IMR-90 (cell line): Measurements from ENCODE around the gene PSMD4. TPM values are rescaled to one million over a fixed set of nuclear protein-coding genes. Genes with fewer than 3 reads are reported as not detected.

Experiments
- ATAC-seq: fragments of 200-7000 bp; cut with Tn5 transposase; 2 replicates; pipeline ENCODE4 v1.9.1; 2020; ENCODE audit warnings: low read depth, mild to moderate bottlenecking, moderate library complexity
- BruUV-seq: library from RNA; stranded (reverse); fragments of 400-500 nt; replicated peaks from 2 replicates; lab custom pipeline; 2021; lab: Mats Ljungman, UMichigan
- CTCF ChIA-PET: fragments of 300-600 bp; formaldehyde crosslinking; extraction: SDS; loops from one replicate; lab custom pipeline; 2021; ENCODE audit warnings: antibody characterized with exemption; lab: Yijun Ruan, JAX
- POLR2A ChIA-PET: fragments of 300-600 bp; sonication (Branson Sonifier 250); formaldehyde crosslinking; loops from one replicate; lab custom pipeline; 2022; ENCODE audit warnings: antibody characterized with exemption; ENCODE audit not compliant: unreplicated experiment; lab: Charles Lee
- DNase-seq: peaks from one replicate; pipeline ENCODE4 v3.0.0; 2013
- H2AFZ ChIP-seq: replicated peaks from 2 replicates; pipeline ENCODE3; 2013; ENCODE audit warnings: low read length, mild to moderate bottlenecking; ENCODE audit not compliant: poor library complexity
- H2AK5ac ChIP-seq: 2 replicates; pipeline ENCODE4 v1.6.1; 2013; ENCODE audit warnings: low read depth, low read length, inconsistent platforms
- H2AK9ac ChIP-seq: replicated peaks from 2 replicates; pipeline ENCODE3; 2013; ENCODE audit warnings: mild to moderate bottlenecking, low read depth, low read length, moderate library complexity; ENCODE audit not compliant: poor library complexity
- H2BK120ac ChIP-seq: 2 replicates; pipeline ENCODE4 v1.6.1; 2013; ENCODE audit warnings: low read depth, low read length, inconsistent platforms
- H2BK15ac ChIP-seq: 3 replicates; pipeline ENCODE4 v1.6.1; 2013; ENCODE audit warnings: low read depth, low read length, inconsistent platforms
- H2BK20ac ChIP-seq: 2 replicates; pipeline ENCODE4 v1.6.1; 2013; ENCODE audit warnings: low read depth, mild to moderate bottlenecking, inconsistent platforms, low read length, moderate library complexity
- H2BK5ac ChIP-seq: 2 replicates; pipeline ENCODE4 v1.6.1; 2013; ENCODE audit warnings: mild to moderate bottlenecking, low read depth, low read length, inconsistent platforms; ENCODE audit not compliant: poor library complexity, severe bottlenecking
- H3K14ac ChIP-seq: replicated peaks from 2 replicates; pipeline ENCODE4 v1.6.1; 2013; ENCODE audit warnings: low read depth, low read length, inconsistent platforms
- H3K18ac ChIP-seq: 2 replicates; pipeline ENCODE4 v1.6.1; 2013; ENCODE audit warnings: low read depth, low read length, control low read depth
- H3K23ac ChIP-seq: 2 replicates; pipeline ENCODE4 v1.6.1; 2013; ENCODE audit warnings: low read depth, low read length, inconsistent platforms
- H3K27ac ChIP-seq: 2 replicates; pipeline ENCODE4 v1.5.1; 2013; ENCODE audit warnings: mild to moderate bottlenecking, control low read depth, low read length; ENCODE audit not compliant: insufficient read depth
- H3K27me3 ChIP-seq: 2 replicates; pipeline ENCODE4 v1.6.1; 2013; ENCODE audit warnings: low read length; ENCODE audit not compliant: control insufficient read depth, insufficient read depth
- H3K36me3 ChIP-seq: 2 replicates; pipeline ENCODE4 v1.6.1; 2013; ENCODE audit warnings: low read length, mixed read lengths; ENCODE audit not compliant: control insufficient read depth, insufficient read depth
- H3K4ac ChIP-seq: 2 replicates; pipeline ENCODE4 v1.6.1; 2013; ENCODE audit warnings: low read depth, low read length, inconsistent platforms
- H3K4me1 ChIP-seq: 2 replicates; pipeline ENCODE4 v1.6.1; 2013; ENCODE audit warnings: low read length, mixed read lengths; ENCODE audit not compliant: control insufficient read depth, insufficient read depth
- H3K4me2 ChIP-seq: 2 replicates; pipeline ENCODE4 v1.6.1; 2013; ENCODE audit warnings: low read depth, mild to moderate bottlenecking, control low read depth, low read length, moderate library complexity
- H3K4me3 ChIP-seq: 2 replicates; pipeline ENCODE4 v1.5.1; 2013; ENCODE audit warnings: low read depth, mild to moderate bottlenecking, control low read depth, low read length, moderate library complexity; ENCODE audit not compliant: insufficient read depth
- H3K56ac ChIP-seq: 2 replicates; pipeline ENCODE4 v1.6.1; 2013; ENCODE audit warnings: low read length, inconsistent platforms; ENCODE audit not compliant: insufficient read depth; ENCODE audit errors: extremely low read depth
- H3K79me1 ChIP-seq, 2 experiments: 2 replicates each; pipeline ENCODE4 v1.6.1; 2013; ENCODE audit warnings: low read length in 2 of 2, inconsistent platforms in 1 of 2, low read depth in 1 of 2
- H3K9ac ChIP-seq: 2 replicates; pipeline ENCODE4 v1.6.1; 2013; ENCODE audit warnings: low read depth, low read length, control low read depth
- H3K9me1 ChIP-seq: 2 replicates; pipeline ENCODE4 v1.6.1; 2013; ENCODE audit warnings: low read length, inconsistent platforms; ENCODE audit not compliant: insufficient read depth
- H3K9me3 ChIP-seq: 2 replicates; pipeline ENCODE4 v1.6.1; 2013; ENCODE audit warnings: low read length; ENCODE audit not compliant: control insufficient read depth, insufficient read depth
- H4K20me1 ChIP-seq: 2 replicates; pipeline ENCODE4 v1.6.1; 2013; ENCODE audit warnings: low read length, inconsistent platforms; ENCODE audit not compliant: insufficient read depth
- H4K5ac ChIP-seq: 2 replicates; pipeline ENCODE4 v1.6.1; 2013; ENCODE audit warnings: mild to moderate bottlenecking, low read depth, low read length, control low read depth
- H4K8ac ChIP-seq, 2 experiments: 2 replicates each; pipeline ENCODE4 v1.6.1; 2013; ENCODE audit warnings: low read depth in 2 of 2, low read length in 2 of 2, control low read depth in 1 of 2, inconsistent platforms in 1 of 2
- H4K91ac ChIP-seq: 2 replicates; pipeline ENCODE4 v1.6.1; 2013; ENCODE audit warnings: low read depth, low read length, inconsistent platforms; ENCODE audit not compliant: insufficient read depth
- CEBPB ChIP-seq: IDR thresholded peaks from 2 replicates; pipeline ENCODE4 v1.6.1; 2012; ENCODE audit warnings: low read depth, low read length, improper control_type of control experiment
- MAFK ChIP-seq: IDR thresholded peaks from 2 replicates; pipeline ENCODE4 v1.6.1; 2012; ENCODE audit warnings: low read depth, low read length, improper control_type of control experiment
- POLR2A ChIP-seq: IDR thresholded peaks from 2 replicates; pipeline ENCODE4 v1.6.1; 2012; ENCODE audit warnings: mild to moderate bottlenecking, low read depth, low read length
- RAD21 ChIP-seq: IDR thresholded peaks from 2 replicates; pipeline ENCODE4 v1.6.1; 2012; ENCODE audit warnings: low read length, improper control_type of control experiment
- RCOR1 ChIP-seq: IDR thresholded peaks from 2 replicates; pipeline ENCODE4 v1.6.1; 2012; ENCODE audit warnings: mild to moderate bottlenecking, low read length, improper control_type of control experiment; ENCODE audit not compliant: insufficient replicate concordance
- WGBS, 2 experiments: methylation state at CpG; one replicate each; pipeline versions ENCODE4 v1.1.5 to v1.1.7; 2013; ENCODE audit warnings: missing lambda C conversion rate in 2 of 2; ENCODE audit not compliant: insufficient read length in 1 of 2; ENCODE audit errors: extremely low coverage in 2 of 2; 5-methylcytosine and 5-hydroxymethylcytosine counted together
- dilution Hi-C: fragments of 300-500 bp; cut with HindIII; formaldehyde crosslinking; loops from one replicate; pipeline ENCODE4 v1.14.3; 2018; ENCODE audit warnings: low sequenced_read_pairs; ENCODE audit not compliant: unreplicated experiment
- in situ Hi-C: fragments of 300-500 bp; cut with MboI; formaldehyde crosslinking; loops from 3 replicates; pipeline ENCODE4 v1.14.3; 2019; ENCODE audit warnings: low sequenced_read_pairs, inconsistent platforms, mixed read lengths
- intact Hi-C: fragments of 100-400 bp; cut with micrococcal nuclease; formaldehyde crosslinking; loops from 2 replicates; pipeline ENCODE4 v1.10.0; 2022
- polyA plus RNA-seq, 3 experiments: library from polyadenylated mRNA; depleted of rRNA; stranded (reverse); fragments of >200 nt; gene quantifications; 2 replicates each; pipeline ENCODE4 v1.2.3, GENCODE V29; 2012; ENCODE audit warnings: low replicate concordance in 1 of 3
- total RNA-seq: library from RNA; depleted of rRNA; stranded (reverse); fragments of >200 nt; gene quantifications from 2 replicates; pipeline ENCODE4 v1.2.3, GENCODE V29; 2012
- TF ChIP-seq, protein P1 (sequence below): fragments of 150-350 bp; IDR thresholded peaks from 2 replicates; pipeline ENCODE4 v1.6.1; 2016; ENCODE audit warnings: low read depth, mild to moderate bottlenecking, low read length, moderate library complexity, borderline replicate concordance
- TF ChIP-seq, protein P2 (sequence below): fragments of 150-350 bp; IDR thresholded peaks from 2 replicates; pipeline ENCODE4 v1.6.1; 2017; ENCODE audit warnings: mild to moderate bottlenecking, antibody characterized with exemption, low read length, low read depth

Gene PSMD4
- total and polyA plus RNA-seq, 2 of the 4 experiments (the other 2 are of a cell fraction), result 289 to 314 TPM

DNA sequence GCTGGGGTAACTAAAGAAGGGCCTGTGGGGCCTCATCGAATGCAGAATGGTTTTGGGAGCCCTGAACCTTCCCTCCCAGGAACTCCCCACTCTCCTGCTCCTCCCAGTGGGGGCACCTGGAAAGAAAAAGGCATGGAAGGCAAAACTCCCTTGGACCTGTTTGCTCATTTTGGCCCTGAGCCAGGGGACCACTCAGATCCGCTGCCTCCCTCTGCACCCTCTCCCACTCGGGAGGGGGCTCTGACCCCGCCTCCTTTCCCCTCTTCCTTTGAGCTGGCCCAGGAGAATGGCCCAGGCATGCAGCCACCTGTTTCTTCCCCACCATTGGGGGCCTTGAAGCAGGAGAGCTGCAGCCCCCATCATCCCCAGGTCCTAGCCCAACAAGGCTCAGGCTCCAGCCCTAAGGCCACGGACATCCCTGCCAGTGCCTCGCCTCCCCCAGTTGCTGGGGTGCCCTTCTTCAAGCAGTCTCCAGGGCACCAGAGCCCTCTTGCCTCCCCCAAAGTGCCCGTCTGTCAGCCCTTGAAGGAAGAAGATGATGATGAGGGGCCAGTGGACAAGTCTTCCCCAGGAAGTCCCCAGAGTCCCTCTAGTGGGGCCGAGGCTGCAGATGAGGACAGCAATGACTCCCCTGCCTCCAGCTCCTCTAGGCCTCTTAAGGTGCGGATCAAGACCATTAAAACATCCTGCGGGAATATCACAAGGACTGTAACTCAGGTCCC lies 32.2 kb downstream of the PSMD4 start:
- Histone ChIP-seq H2BK20ac (no peak overlapping the region), H3K9me1 (no peaks in the 10 kb centered on the region), H4K20me1 (peaks cover 39% of the 10 kb centered on the region), H3K4me2 (no peak overlapping the region), H2AK5ac (no peak overlapping the region), H3K79me1 (peaks cover 16 to 77% of the 10 kb centered on the region in 2 experiments), H3K23ac (no peak overlapping the region), H2BK15ac (no peak overlapping the region), H4K8ac (no peak overlapping the region), H3K9ac (no peak overlapping the region), H3K4me3 (no peak overlapping the region), H2AFZ (no peak overlapping the region), H3K36me3 (peaks cover 58% of the 10 kb centered on the region), H3K14ac (no peak overlapping the region), H2AK9ac (no peak overlapping the region), H3K9me3 (no peaks in the 10 kb centered on the region), H2BK5ac (no peak overlapping the region), H3K4ac (no peak overlapping the region), H3K4me1 (peaks cover 5% of the 10 kb centered on the region; the same call in 1 of the 2 replicates), H3K56ac (no peak overlapping the region), H3K27ac (no peak overlapping the region), H3K27me3 (no peaks in the 10 kb centered on the region), H2BK120ac (no peak overlapping the region), H3K18ac (no peak overlapping the region), H4K5ac (no peak overlapping the region), H4K91ac (no peak overlapping the region)
- 71% methylated on average over 3 of the region's 10 CpGs; no CpG with 5 or more reads in 1 of the 2 experiments for WGBS, 2 experiments
- DNase-seq (no peak), ATAC-seq (no peak)
- intact Hi-C loops (no loop called here), dilution Hi-C loops (no loop called here), in situ Hi-C loops (no loop called here)
- TF ChIP-seq CEBPB (no peak), RCOR1 (no peak), MAFK (no peak), POLR2A (no peak), RAD21 (no peak)
- TF ChIP-seq, protein P1, sequence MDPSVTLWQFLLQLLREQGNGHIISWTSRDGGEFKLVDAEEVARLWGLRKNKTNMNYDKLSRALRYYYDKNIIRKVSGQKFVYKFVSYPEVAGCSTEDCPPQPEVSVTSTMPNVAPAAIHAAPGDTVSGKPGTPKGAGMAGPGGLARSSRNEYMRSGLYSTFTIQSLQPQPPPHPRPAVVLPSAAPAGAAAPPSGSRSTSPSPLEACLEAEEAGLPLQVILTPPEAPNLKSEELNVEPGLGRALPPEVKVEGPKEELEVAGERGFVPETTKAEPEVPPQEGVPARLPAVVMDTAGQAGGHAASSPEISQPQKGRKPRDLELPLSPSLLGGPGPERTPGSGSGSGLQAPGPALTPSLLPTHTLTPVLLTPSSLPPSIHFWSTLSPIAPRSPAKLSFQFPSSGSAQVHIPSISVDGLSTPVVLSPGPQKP, result no peak
- TF ChIP-seq, protein P2, sequence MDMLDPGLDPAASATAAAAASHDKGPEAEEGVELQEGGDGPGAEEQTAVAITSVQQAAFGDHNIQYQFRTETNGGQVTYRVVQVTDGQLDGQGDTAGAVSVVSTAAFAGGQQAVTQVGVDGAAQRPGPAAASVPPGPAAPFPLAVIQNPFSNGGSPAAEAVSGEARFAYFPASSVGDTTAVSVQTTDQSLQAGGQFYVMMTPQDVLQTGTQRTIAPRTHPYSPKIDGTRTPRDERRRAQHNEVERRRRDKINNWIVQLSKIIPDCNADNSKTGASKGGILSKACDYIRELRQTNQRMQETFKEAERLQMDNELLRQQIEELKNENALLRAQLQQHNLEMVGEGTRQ, result no peak
- no TSS peak for BruUV-seq
- POLR2A ChIA-PET, result no interaction called here
- CTCF ChIA-PET, result no interaction called here
